PC-3 (cell line): ENCODE measurements around the gene PPP4R4.

Experiments
- EZH2 ChIP-seq: fragments of 300-600 bp; sonication (generic); IDR thresholded peaks from one replicate; pipeline ENCODE4 v1.6.1; 2017; ENCODE audit warnings: antibody characterized with exemption, mild to moderate bottlenecking, low read length; ENCODE audit not compliant: unreplicated experiment
- TF ChIP-seq, protein P1 (sequence below): fragments of 300-600 bp; sonication (generic); conservative IDR thresholded peaks from 2 replicates; pipeline ENCODE4 v1.5.1; 2017; ENCODE audit warnings: antibody characterized with exemption, low read depth, mild to moderate bottlenecking, low read length

DNA sequence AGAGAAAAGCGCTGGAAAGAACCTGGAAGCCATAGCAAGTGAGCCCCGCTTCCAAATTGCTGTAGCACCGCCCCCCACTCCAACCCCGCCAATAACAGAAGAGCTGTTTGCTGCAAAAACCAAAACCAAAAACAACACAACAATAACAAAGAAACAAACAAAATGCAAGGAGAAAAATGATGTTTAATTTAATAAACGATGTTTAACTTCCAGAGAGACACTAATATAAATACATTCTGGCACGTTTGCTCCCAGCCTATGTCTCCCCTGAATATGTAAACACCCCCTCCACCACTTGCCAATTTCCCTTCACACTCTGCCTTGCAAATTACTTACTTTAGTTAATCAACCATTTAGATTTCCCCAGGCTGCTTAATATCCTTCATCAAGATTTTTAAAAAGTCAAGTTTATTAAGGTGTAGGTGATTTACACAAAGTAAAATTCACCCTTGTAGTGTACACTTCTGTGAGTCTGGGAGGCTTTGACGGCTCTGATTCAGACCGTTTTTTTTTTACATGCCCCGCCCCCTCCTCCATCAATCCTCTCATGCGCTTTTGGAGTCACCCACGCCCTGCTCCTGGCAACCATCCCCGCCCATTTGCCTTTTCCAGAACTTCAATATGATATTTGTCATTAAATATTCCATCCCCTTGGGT is 44.2 kb upstream of the PPP4R4 start:
- TF ChIP-seq, protein P1, sequence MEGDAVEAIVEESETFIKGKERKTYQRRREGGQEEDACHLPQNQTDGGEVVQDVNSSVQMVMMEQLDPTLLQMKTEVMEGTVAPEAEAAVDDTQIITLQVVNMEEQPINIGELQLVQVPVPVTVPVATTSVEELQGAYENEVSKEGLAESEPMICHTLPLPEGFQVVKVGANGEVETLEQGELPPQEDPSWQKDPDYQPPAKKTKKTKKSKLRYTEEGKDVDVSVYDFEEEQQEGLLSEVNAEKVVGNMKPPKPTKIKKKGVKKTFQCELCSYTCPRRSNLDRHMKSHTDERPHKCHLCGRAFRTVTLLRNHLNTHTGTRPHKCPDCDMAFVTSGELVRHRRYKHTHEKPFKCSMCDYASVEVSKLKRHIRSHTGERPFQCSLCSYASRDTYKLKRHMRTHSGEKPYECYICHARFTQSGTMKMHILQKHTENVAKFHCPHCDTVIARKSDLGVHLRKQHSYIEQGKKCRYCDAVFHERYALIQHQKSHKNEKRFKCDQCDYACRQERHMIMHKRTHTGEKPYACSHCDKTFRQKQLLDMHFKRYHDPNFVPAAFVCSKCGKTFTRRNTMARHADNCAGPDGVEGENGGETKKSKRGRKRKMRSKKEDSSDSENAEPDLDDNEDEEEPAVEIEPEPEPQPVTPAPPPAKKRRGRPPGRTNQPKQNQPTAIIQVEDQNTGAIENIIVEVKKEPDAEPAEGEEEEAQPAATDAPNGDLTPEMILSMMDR, result no peak
- no peak for TF ChIP-seq EZH2
